Thymus (tissue), 11 donors: ENCODE measurements around the gene STARD4. TPM values are rescaled to one million over a fixed set of nuclear protein-coding genes. Genes with fewer than 3 reads are reported as not detected.

Source experiments
- DNase-seq, 9 donors: peaks; one replicate each; pipeline ENCODE4 v3.0.0-alpha.2; 2013; ENCODE audit warnings: low spot score in 9 of 9, low read depth in 6 of 9, missing footprints in 1 of 9
- H3K27ac ChIP-seq, 2 donors: one replicate each; pipeline ENCODE4 v1.5.1; 2013; ENCODE audit warnings: control low read depth in 1 of 2, low read depth in 1 of 2, low read length in 1 of 2, mild to moderate bottlenecking in 1 of 2, moderate library complexity in 1 of 2
- H3K27me3 ChIP-seq, 2 donors: one replicate each; pipeline ENCODE4 v1.5.1; 2013; ENCODE audit warnings: low read length in 1 of 2; ENCODE audit not compliant: control insufficient read depth in 2 of 2, insufficient read depth in 1 of 2
- H3K36me3 ChIP-seq, 2 donors: one replicate each; pipeline ENCODE4 v1.5.1; 2013; ENCODE audit warnings: low read length in 1 of 2, mild to moderate bottlenecking in 1 of 2, moderate library complexity in 1 of 2; ENCODE audit not compliant: control insufficient read depth in 2 of 2, insufficient read depth in 2 of 2
- H3K4me1 ChIP-seq, 2 donors: one replicate each; pipeline ENCODE4 v1.5.1; 2013; ENCODE audit warnings: low read length in 2 of 2; ENCODE audit not compliant: control insufficient read depth in 2 of 2, insufficient read depth in 2 of 2
- H3K4me3 ChIP-seq, 2 donors: one replicate each; pipeline ENCODE4 v1.5.1; 2013; ENCODE audit warnings: low read length in 2 of 2, control low read depth in 1 of 2, mild to moderate bottlenecking in 1 of 2
- H3K9me3 ChIP-seq, 2 donors: one replicate each; pipeline ENCODE4 v1.5.1; 2013; ENCODE audit warnings: low read length in 1 of 2, mild to moderate bottlenecking in 1 of 2; ENCODE audit not compliant: control insufficient read depth in 2 of 2, insufficient read depth in 1 of 2
- WGBS: extraction: QIAGEN DNeasy Blood & Tissue Kit; methylation state at CpG from one replicate; pipeline ENCODE4 v1.1.7; 2013; 5-methylcytosine and 5-hydroxymethylcytosine counted together
- polyA plus RNA-seq: library from polyadenylated mRNA; stranded (reverse); fragments of 200-250 nt; gene quantifications from one replicate; pipeline ENCODE4 v1.2.3, GENCODE V29; 2013
- total RNA-seq: library from RNA; stranded (reverse); fragments of 120-200 nt; gene quantifications from one replicate; pipeline ENCODE4 v1.2.4, GENCODE V29; 2013
- donor health status: healthy.

STARD4 gene
- total and polyA plus RNA-seq, 2 donors = 7.0 to 11.9 TPM

DNA sequence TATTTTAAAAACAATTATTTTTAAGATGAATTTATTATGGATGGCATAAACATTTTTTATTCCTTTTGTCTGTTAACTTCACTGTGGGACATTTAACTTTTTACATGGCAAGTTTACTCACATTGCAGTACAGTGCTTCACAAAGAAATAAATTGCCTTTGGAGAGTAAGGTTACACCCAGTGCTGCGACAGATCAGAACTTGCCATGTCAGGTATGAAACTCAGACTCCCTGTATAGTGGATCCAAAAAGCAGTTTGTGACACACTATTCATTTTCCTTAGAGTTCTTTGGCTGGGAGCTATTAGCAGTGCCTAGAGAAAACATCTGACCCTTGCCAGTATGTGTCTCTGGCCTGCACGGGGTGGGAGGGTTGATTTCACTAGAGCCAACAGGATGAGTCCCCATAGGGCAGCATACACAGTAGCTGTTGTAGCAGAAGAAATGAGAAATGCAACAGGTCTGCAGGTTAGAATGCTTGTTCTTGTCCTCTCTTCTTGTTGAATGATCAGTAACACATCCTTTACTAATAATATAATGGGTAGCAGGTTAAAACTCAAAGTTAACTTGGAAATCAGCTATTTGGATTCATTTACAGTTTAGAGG, 42.9 kb downstream of the STARD4 start:
- H3K27ac ChIP-seq = no peak overlapping the region
- H3K4me3 ChIP-seq = no peak overlapping the region
- no peaks in the 10 kb centered on the region for H3K27me3 ChIP-seq
- DNase-seq = no peak
- H3K9me3 ChIP-seq = peaks cover 0 to 1% of the 10 kb centered on the region in 2 donors
- peaks cover 0 to 2% of the 10 kb centered on the region in 2 donors for H3K4me1 ChIP-seq
- 95% methylated on average over 2 of the region's 2 CpGs for WGBS
- peaks cover 15 to 23% of the 10 kb centered on the region in 2 donors for H3K36me3 ChIP-seq

DNA sequence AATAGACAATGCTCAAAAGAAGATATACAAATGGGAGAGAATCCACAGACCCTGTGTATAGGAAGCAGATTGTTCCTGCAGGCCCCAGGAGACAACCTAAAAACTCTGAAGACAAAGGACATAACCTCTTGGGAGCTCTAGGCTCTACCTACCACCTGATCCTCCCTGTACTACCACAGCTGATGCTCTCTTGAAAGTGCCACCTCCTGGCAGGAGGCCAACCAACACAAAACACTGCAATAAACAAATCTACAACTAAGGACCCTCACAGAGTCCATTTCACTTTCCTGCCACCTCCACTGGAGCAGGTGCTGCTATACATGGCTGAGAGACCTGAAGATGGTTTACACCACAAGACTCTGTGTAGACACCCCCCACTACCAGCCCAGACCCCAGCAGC, 49.0 kb downstream of the STARD4 start:
- DNase-seq = no peak
- Histone ChIP-seq H3K4me3 (no peak overlapping the region), H3K27ac (no peak overlapping the region), H3K4me1 (no peaks in the 10 kb centered on the region), H3K36me3 (peaks cover 10 to 21% of the 10 kb centered on the region in 2 donors), H3K27me3 (no peaks in the 10 kb centered on the region), H3K9me3 (peaks cover 0 to 1% of the 10 kb centered on the region in 2 donors)

DNA sequence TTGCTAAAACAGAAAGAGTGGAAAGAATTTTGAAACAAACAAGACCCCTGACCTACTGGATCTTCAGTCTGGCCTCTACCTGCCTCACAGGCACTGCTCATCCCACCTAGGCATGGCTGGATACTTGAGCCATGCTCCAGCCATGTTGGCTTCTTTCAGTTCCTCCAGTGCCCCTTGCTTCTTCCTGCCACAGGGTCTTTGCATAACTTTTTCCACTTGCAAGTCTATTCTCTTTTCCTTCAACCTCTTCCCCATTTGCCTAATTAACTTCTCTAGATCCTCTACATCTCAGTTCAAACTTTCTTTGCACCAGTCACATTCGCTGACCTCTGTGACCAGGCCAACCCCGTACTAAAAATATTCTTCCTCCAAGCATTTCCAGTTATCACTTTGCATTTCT, 50.4 kb downstream of the STARD4 start:
- no peak overlapping the region for H3K4me3 ChIP-seq
- no peaks in the 10 kb centered on the region for H3K27me3 ChIP-seq
- 96% methylated on average over 2 of the region's 2 CpGs for WGBS
- peaks cover 0 to 1% of the 10 kb centered on the region in 2 donors for H3K9me3 ChIP-seq
- H3K27ac ChIP-seq = no peak overlapping the region
- no peaks in the 10 kb centered on the region for H3K4me1 ChIP-seq
- no peak for DNase-seq
- H3K36me3 ChIP-seq = peaks cover 13 to 25% of the 10 kb centered on the region in 2 donors

DNA sequence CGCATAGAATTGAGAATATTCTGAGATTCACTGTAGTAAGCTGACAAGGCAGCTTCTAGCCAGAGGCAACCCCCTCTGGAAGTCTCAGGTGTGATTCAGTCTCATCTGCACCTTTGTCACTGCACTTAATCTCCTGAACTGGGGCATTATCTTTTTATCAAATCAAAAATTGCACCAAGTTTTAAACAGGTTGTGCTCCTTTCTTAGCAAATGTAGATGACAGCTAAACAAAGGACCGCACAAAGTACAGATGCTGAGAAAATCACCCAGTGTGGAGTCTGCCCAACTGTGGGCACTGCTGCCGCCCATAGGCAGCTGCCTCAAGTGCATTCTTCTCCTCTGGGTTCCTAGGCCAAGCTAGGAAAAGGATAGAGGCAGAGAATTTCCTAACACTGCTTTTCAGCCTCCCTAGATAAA, 51.1 kb downstream of the STARD4 start:
- DNase-seq = peak in 5 of 9 donors; percentile 5 to 41 (median 20)
- H3K9me3 ChIP-seq = peaks cover 0 to 1% of the 10 kb centered on the region in 2 donors
- no peaks in the 10 kb centered on the region for H3K27me3 ChIP-seq
- 71% methylated on average over 3 of the region's 3 CpGs for WGBS
- no peak overlapping the region for H3K27ac ChIP-seq
- H3K4me1 ChIP-seq = no peaks in the 10 kb centered on the region
- H3K4me3 ChIP-seq = no peak overlapping the region
- H3K36me3 ChIP-seq = peaks cover 13 to 28% of the 10 kb centered on the region in 2 donors

DNA sequence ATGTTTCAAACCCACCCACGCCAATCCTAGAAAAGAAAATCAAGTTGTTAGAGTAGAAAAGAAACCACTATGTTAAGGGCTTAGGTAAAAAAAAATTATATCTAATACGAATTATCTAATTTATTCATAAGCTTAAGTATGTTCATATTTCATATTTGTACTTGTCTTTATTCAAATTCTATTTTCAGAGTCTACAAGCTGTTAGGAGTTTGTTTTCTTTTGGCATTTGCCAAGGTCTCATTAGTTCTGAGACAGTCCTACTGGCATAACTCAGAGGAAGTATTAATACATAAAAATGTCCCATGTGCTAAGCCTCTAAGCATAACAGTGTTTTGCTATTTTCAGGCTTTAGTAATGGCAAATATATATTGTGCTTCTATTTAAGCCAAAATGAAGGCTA, 57.6 kb downstream of the STARD4 start:
- Histone ChIP-seq H3K27me3 (no peaks in the 10 kb centered on the region), H3K36me3 (peaks cover 11 to 48% of the 10 kb centered on the region in 2 donors), H3K4me1 (no peaks in the 10 kb centered on the region), H3K27ac (no peak overlapping the region), H3K4me3 (no peak overlapping the region), H3K9me3 (no peaks in the 10 kb centered on the region)
- 95% methylated on average over 2 of the region's 2 CpGs for WGBS
- no peak for DNase-seq

DNA sequence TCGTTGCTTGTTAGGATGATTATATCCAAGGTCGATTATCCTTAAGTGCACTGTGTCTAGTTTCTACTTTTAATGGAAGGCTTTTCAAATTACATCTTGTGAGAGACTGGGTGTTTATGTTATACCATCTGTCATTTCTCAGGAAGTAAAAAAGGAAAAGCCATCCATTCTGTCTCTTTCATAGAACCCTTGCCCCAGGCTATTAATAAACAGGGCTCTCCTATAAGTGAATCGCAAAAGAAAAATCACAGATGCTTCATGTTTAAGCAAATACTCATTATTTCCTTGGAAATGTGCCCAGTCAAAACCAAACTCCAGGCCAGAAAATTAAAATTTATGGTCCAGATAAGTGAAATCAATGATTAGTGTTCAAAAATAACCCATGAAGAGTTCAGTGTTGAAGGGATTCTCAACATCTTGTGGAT, 58.1 kb downstream of the STARD4 start:
- H3K9me3 ChIP-seq = no peaks in the 10 kb centered on the region

DNA sequence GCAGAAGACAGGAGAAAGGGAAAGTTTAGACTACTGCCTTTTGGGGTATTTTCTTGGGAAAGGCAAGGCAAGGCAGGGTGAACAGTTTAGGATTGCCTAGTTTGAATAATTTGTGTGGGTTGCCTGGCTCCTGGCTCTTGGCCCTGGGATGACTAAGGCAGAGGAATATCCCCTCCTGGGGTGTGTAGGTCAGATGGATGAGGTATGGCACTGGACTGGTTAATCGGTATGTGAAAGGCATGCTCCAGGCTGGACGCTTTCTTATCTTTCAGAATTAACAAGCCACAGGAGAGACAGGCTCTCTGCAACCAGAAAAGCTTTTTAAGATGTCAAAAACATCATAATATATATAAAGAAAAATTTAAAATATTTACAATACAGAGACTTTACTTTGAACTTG, 58.6 kb downstream of the STARD4 start:
- no peaks in the 10 kb centered on the region for H3K4me1 ChIP-seq
- no peak for DNase-seq
- 97% methylated on average over 2 of the region's 2 CpGs for WGBS
- peaks cover 17 to 58% of the 10 kb centered on the region in 2 donors for H3K36me3 ChIP-seq
- no peaks in the 10 kb centered on the region for H3K27me3 ChIP-seq
- no peaks in the 10 kb centered on the region for H3K9me3 ChIP-seq
- H3K4me3 ChIP-seq = no peak overlapping the region
- no peak overlapping the region for H3K27ac ChIP-seq

More for the DNA sequence above, 58.1 kb downstream of the STARD4 start:
- H3K27me3 ChIP-seq = no peaks in the 10 kb centered on the region
- no peaks in the 10 kb centered on the region for H3K4me1 ChIP-seq
- no peak overlapping the region for H3K27ac ChIP-seq
- H3K4me3 ChIP-seq = no peak overlapping the region
- peaks cover 16 to 54% of the 10 kb centered on the region in 2 donors for H3K36me3 ChIP-seq
- 87% methylated on average over 3 of the region's 3 CpGs for WGBS
- no peak for DNase-seq

DNA sequence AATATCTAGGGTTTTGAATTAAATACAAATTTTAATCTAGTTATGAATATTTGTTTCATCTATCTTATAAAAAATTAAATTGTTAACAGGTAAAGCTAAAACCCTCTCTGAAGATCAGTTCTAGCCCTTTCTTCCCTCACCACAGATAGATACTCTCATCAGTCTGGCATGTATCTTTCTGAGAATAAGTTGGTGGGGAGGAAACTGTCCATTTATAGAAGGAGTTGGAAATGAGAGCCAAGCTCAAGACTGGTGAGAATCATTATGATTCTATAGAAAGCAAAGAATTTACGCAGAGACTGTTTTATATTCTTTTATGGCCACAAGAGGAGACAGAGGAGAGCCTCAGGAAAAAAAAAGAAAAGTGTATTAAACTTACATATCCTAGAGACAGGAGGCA, 59.0 kb downstream of the STARD4 start:
- DNase-seq = no peak
- H3K27ac ChIP-seq = no peak overlapping the region
- H3K36me3 ChIP-seq = peaks cover 17 to 61% of the 10 kb centered on the region in 2 donors
- no peak overlapping the region for H3K4me3 ChIP-seq
- no peaks in the 10 kb centered on the region for H3K4me1 ChIP-seq
- WGBS = 98% methylated on average over 1 of the region's 1 CpG
- no peaks in the 10 kb centered on the region for H3K27me3 ChIP-seq
- no peaks in the 10 kb centered on the region for H3K9me3 ChIP-seq

DNA sequence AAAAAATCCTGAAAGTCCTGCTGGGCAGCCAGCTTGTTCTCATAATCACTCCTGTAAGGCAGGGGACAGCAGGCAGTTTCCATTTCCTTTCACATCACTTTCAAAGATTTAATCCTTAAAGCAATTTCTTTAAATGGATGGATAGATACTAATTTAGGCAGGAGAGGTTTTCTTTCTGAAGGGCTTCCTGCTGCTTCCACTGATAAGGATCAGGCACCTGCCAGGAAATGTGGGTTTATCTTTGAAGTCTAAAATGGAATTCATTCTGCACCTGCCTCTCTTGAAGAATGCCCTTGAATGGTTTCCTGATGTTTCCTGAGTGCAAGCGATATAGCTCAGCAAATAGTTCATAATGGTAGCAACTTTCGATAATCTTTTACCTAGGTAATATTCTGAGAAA, 64.5 kb downstream of the STARD4 start:
- Histone ChIP-seq H3K27ac (no peak overlapping the region), H3K27me3 (no peaks in the 10 kb centered on the region), H3K4me1 (peaks cover 5 to 6% of the 10 kb centered on the region in 2 donors), H3K9me3 (no peaks in the 10 kb centered on the region), H3K36me3 (peaks cover 17 to 67% of the 10 kb centered on the region in 2 donors), H3K4me3 (no peak overlapping the region)
- WGBS = 4% methylated on average over 2 of the region's 2 CpGs
- peak in 4 of 9 donors; percentile 13 to 47 (median 18) for DNase-seq
